ENCODE results near the gene KCNMA1.

DNA sequence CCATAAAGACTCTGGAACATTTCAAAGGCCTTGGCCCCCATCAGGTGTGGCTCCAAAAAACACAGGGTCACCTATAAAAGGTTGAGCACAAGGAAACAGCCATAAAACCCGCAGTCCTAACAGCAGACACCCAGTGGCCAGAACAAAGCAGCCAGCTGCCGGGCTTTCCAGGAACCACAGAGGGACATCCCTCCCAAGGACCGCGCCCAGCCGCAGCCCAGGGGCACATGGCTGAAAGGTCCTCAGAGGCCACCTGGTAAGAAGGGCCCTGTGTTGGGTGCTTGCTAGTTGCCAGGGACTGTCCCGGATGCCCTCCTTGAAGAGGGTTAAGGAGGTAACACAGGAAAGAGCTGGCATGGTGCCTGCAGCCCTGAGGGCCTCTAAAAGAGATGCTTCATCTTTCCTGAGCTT is 32.7 kb downstream of the KCNMA1 start:
- TF ChIP-seq, protein P1, sequence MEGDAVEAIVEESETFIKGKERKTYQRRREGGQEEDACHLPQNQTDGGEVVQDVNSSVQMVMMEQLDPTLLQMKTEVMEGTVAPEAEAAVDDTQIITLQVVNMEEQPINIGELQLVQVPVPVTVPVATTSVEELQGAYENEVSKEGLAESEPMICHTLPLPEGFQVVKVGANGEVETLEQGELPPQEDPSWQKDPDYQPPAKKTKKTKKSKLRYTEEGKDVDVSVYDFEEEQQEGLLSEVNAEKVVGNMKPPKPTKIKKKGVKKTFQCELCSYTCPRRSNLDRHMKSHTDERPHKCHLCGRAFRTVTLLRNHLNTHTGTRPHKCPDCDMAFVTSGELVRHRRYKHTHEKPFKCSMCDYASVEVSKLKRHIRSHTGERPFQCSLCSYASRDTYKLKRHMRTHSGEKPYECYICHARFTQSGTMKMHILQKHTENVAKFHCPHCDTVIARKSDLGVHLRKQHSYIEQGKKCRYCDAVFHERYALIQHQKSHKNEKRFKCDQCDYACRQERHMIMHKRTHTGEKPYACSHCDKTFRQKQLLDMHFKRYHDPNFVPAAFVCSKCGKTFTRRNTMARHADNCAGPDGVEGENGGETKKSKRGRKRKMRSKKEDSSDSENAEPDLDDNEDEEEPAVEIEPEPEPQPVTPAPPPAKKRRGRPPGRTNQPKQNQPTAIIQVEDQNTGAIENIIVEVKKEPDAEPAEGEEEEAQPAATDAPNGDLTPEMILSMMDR (IDR thresholded peaks at IDR 0.05), result no peak
- TF ChIP-seq POLR2A (IDR thresholded peaks at IDR 0.05), result no peak
